SHP77 (cell line): Measurements from ENCODE around the gene ACACA.
"Not testable (repeated sequence)": the region's sequence is repeated elsewhere in the genome, so short reads cannot be mapped to it uniquely, and the experiment has no call there.

Source experiments
- DNase-seq, 2 experiments: peaks; one replicate each; lab custom pipeline; 2025; lab: John Stamatoyannopoulos, UW

The ACACA gene

DNA sequence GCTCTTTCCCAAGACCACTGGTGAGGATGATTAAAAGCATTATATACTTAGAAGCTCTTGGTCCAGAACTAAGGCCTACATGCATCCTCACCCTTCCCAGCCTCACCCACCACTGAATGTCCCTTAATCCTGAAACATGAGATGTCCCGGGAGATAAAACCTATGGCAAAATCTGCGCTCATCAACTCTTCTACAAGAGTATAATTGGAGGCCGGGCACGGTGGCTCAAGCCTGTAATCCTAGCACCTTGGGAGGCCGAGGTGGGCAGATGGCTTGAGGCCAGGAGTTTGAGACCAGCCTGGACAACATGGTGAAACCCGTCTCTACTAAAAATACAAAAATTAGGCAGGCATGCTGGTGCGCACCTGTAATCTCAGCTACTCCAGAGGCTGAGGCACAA is 13.3 kb downstream of the ACACA start:
- no peak for DNase-seq

DNA sequence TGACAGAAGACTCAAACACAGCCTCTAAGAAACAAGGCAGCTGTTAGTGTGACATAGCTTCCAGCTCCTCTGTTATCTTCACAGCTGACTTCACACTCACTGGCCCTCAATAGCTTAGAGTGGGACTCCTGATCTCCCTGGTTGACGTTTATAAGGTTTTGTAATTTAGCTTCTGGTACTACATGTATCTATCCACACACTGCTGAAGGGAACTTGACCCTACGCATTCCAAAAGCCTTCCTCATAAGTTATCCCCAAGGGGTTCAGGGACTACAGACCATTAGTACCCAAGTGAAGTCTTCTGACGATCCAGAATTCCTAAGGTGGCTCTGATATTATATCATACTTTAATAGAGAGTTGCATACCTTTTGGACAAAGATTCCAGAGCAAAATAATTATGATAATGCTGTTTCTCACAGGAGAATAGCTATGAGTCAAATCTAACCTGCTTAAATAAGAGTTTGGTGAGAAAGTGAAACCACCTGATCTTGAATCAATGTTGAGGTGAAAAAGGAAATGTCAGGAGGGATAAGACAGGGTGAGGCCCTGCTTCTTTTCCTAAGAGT is 14.5 kb downstream of the ACACA start:
- no peak for DNase-seq

- no peak for DNase-seq
These were observed 15.5 kb downstream of the ACACA start for GRCh38 chr17:37391146-37391545.

DNA sequence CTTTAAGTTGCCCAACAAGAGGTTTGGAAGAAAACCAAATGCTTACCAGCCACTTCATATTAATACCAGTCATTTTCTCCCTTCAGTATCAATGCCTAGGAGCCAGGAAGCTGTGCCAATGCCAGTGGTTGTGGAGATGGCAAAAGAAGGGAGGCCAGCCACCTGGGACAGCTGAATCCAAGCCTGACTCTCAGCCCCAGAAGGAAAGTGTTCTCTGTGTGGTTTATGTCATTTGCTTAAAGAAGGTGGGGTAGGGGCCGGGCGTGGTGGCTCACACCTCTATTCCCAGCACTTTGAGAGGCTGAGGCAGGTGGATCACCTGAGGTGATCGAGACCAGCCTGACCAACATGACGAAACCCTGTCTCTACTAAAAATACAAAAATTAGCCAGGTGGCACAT is 17.5 kb downstream of the ACACA start:
- no peak for DNase-seq

DNA sequence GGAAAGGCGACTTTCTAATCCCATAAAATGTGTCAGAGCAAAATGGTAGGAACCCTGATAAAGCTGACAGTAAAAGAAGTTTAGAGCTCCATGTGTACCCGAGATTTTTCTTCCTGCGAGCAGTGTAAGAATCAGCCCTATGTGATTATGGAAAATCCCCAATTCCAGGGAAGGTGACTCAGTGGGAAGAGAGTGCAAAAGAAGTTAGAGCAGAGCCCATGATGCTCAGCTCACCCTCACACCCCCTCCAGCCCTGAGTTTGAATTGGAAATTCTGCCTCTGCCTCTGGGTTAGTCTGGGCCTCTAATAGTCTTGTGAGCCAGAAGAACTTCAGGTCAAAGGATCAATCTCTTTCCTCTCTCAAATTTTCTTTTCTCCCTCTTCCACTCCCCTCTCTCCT is 18.4 kb downstream of the ACACA start:
- no peak for DNase-seq

DNA sequence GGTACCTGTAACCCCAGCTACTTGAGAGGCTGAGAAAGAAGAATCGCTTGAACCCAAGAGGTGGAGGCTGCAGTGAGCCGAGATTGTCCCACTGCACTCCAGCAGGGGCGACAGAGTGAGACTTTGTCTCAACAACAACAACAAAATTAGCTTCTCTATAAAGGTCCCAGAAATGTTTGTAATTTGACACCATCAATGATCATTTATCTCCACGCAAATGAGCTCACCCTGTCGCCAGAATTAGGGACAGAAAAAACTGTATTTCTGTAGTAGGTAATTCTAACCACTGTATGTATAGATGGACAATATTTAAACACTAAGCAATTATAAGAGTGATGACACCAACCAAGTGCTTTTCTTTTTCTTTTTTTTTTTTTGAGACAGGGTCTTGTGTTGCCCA is 20.2 kb downstream of the ACACA start:
- no peak for DNase-seq

GRCh38 chr17:37385474-37385990 is 21.1 kb downstream of the ACACA start:
- no peak for DNase-seq

GRCh38 chr17:37384560-37385149 is 22.0 kb downstream of the ACACA start:
- no peak for DNase-seq

DNA sequence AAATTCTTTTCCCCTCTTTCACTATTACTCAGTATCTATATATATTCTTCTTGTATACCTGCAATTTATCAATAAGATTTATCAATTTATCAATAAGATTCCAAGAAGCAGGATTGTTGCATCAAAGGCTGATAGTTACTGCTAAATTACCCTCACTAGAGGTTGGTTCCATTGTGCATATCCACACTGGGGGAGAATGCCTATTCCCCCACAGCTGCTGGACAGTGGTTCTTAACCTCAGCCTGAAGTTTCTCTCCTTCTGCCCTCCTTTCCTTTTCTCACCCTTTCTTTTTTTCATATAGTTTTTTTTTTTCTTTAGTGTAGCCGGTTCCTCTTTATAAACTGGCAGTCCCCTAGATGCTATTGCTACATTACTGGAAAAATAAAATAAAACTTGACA is 24.6 kb downstream of the ACACA start:
- no peak for DNase-seq

DNA sequence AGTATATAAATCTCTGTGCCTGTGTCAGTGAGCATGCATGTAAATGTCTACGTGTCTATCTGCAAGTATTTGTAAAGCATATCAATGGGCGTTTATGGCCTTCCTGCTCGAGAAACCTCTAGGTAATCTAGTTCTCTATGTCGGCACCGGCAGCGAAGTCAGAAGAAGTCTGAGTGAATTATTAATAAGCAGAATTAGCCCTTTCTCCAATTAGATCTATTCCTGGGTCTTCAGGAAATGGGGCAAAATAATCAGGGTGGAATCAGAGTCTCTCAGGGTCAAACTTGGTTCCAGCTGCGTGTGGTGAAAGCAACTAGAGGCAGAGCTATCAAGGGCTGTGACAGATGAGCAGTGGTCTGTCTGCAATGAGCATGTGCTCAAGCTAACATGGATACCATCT is 30.9 kb downstream of the ACACA start, which contains the start of gene C17orf78:
TSS of gene C17orf78 (plus strand) at position 280 of the 400 bp plus-strand sequence. CDS start at position 388, 108 bp downstream.
- no peak for DNase-seq

DNA sequence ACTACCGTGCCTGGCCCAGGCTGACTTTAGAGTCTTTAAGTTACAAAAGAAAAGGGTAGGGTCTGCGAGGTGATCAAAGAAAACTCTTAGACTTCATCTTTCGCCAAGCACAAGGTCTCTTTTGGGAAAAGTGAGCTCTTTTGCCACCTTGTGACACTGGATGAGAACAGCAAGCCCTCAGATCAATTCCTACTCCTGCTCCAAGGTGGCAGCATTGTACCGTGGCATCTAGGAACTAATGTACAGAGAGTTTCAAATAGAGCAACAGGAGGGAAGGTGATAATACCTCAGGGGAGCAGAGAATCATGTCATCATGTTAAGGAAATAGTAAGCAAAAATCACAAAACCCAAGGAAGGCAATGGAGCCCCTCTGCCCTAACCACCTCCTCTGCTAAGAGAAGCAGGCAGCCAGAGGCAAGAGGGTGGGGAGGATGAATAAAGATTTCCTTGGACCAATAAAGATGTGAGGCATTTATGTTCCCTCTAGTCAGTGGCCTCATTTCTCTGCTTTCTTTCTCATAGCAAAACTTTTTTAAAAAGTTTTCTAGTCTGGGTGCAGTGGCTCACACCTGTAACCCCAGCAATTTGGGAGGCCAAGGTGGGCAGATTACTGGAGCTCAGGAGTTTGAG is 33.0 kb downstream of the ACACA start:
- peak; percentile 71 to 72 for DNase-seq

- DNase-seq, result no peak
These were observed 38.1 kb downstream of the ACACA start for GRCh38 chr17:37368577-37368976.

DNA sequence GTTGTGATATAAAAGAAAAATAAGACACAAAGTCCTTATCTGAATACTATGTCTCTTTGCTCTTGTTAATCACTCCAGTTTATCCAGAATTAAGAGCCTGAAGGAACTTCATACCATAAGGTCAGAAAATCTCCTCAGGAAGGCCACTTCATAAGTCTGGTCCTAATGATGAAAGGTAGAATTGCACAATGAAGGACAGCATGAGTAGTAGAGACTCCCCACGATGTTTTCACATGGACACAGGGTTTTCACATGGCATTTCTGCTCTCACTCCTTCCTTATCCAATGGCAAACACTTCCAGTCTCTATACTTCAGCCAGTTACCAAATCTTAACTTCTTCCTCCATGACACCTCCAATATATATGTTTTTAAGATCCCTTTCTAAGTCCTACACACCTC is 41.0 kb downstream of the ACACA start:
- DNase-seq, result no peak

- DNase-seq, result no peak
These were observed 45.1 kb downstream of the ACACA start for GRCh38 chr17:37361543-37361942.

GRCh38 chr17:37360632-37361031 is 46.0 kb downstream of the ACACA start:
- no peak for DNase-seq

- DNase-seq, result no peak
These were observed 46.9 kb downstream of the ACACA start for GRCh38 chr17:37359682-37360188.

DNA sequence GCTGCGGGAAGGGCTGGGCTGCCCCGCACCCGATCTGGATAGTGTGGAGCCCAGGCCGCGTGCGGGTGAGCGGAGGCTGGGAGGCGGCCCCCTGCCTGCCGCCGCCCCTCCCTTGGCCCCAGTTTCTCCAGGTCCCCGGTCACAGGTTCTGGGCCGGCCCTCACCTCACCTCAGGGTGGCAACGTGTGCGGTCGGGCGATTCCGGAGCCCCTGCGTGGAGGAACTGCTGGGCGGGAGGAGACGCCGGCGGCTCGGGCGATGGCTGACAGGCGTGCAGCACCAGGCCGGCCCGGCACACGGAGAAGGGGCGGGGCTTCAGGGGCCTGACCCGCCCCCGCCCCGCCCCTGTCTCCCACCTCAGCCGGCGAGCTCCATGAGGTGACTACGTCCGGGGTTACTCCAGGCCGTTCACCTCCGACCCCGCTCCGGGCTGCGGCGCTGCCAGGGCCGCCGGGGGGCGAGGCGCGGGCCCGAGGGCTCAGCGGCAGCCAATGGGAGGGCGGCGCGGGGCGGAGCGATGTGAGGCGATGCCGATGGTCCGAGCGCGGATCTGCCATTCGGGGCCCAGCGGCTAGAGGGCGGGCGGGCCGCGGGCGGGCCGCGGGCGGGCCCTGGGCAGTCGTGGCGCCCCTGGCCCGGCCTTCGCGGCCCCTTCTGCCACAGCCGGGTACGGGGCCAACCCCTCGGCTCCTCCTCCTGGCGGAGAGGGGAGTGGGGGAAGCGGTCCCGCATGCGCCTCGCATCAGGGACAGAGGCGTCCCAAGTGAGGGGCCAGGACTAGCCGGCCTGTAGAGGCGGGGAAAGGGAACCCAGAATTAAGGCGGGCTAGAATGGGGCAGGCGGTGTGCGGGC is 47.6 kb downstream of the ACACA start:
- DNase-seq, result peak; percentile 92

DNA sequence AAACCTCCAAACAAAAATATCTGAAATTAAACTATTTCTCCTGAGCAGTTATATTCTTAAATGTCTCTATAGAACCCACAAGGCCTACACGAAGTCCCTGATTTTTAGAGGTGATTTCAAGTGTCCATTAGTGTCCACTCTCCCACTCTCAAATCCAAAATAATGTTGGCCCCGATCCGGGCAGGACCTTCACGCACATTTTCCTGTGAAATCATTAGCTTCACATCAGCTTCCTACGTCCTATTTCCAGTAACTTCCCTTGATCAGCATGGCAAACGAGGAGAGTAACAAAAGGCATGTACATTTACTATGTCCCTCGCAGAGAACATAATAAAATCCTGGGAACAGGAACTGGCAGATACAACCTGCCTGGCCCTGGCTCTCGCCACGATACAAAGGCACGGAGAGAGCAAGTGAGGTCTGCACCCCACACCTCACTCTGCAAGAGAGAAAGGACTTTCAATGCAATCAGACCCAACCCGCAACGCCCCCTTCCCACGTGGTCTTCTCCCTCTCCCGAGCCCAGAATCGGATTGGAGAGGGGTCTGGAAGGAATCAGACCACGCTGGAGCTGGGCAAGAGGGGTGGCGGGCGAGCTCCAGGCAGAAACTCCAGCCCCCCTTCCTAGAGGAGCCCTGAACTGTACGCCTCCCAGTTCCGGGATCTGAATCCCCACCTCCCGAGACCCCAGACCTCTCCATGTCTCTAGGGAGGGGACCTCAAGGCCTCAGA is 48.4 kb downstream of the ACACA start:
- DNase-seq, result peak; percentile 41 to 60

GRCh38 chr17:37356796-37357569 is 49.7 kb downstream of the ACACA start:
- not testable (repeated sequence) for DNase-seq

DNA sequence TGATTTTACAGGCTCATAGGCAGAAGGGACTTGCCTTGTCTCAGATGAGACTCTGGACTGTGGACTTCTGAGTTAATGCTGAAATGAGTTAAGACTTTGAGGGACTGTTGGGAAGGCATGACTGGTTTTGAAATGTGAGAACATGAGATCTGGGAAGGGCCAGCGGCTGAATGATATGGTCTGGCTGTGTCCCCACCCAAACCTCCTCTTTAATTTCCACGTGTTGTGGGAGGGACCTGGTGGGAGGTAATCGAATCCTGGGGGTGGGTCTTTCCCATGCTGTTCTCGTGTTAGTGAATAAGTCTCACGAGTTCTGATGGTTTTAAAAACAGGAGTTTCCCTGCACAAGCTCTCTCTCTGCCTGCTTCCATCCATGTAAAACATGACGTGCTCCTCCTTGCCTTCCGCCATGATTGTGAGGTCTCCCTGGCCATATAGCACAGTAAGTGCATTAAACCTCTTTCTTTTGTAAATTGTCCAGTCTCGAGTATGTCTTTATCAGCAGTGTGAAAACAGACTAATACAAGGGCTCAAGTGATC is 59.7 kb downstream of the ACACA start:
- DNase-seq, result not testable (repeated sequence)
